GM19438 (cell line): ENCODE data around the gene ZNRF3.
"Not testable (repeated sequence)": the region's sequence is repeated elsewhere in the genome, so short reads cannot be mapped to it uniquely, and the experiment has no call there.

Source experiments
- ATAC-seq: cut with Tn5 transposase; IDR thresholded peaks from one replicate; pipeline ENCODE4 v1.9.1; 2021; ENCODE audit warnings: low read depth; ENCODE audit not compliant: unreplicated experiment

ZNRF3 gene

GRCh38 chr22:28905256-28905832 lies 22.0 kb downstream of the ZNRF3 start:
- ATAC-seq: no peak

- no peak for ATAC-seq
These were observed 22.9 kb downstream of the ZNRF3 start for GRCh38 chr22:28906312-28906711.

- no peak for ATAC-seq
These were observed 24.1 kb downstream of the ZNRF3 start for GRCh38 chr22:28907311-28908008.

GRCh38 chr22:28908810-28909209 lies 25.4 kb downstream of the ZNRF3 start:
- ATAC-seq: not testable (repeated sequence)

- ATAC-seq: no peak
These were observed 26.0 kb downstream of the ZNRF3 start for GRCh38 chr22:28909375-28909774.

GRCh38 chr22:28910569-28911303 lies 27.4 kb downstream of the ZNRF3 start:
- no peak for ATAC-seq

GRCh38 chr22:28911304-28911690 lies 27.9 kb downstream of the ZNRF3 start:
- no peak for ATAC-seq

GRCh38 chr22:28911777-28912669 lies 28.7 kb downstream of the ZNRF3 start:
- ATAC-seq: no peak

GRCh38 chr22:28914201-28914600 lies 30.8 kb downstream of the ZNRF3 start:
- no peak for ATAC-seq

- no peak for ATAC-seq
These were observed 32.6 kb downstream of the ZNRF3 start for GRCh38 chr22:28915969-28916368.

GRCh38 chr22:28917747-28918549 lies 34.6 kb downstream of the ZNRF3 start:
- no peak for ATAC-seq

- ATAC-seq: no peak
These were observed 35.3 kb downstream of the ZNRF3 start for GRCh38 chr22:28918550-28919271.

- ATAC-seq: no peak
These were observed 37.6 kb downstream of the ZNRF3 start for GRCh38 chr22:28920757-28921584.

GRCh38 chr22:28921585-28921879 lies 38.2 kb downstream of the ZNRF3 start:
- no peak for ATAC-seq

- no peak for ATAC-seq
These were observed 39.3 kb downstream of the ZNRF3 start for GRCh38 chr22:28922540-28923244.

GRCh38 chr22:28923826-28924732 lies 40.7 kb downstream of the ZNRF3 start:
- no peak for ATAC-seq

- no peak for ATAC-seq
These were observed 42.5 kb downstream of the ZNRF3 start for GRCh38 chr22:28925916-28926315.
